C1 segment of cervical spinal cord (tissue), 14 donors: ENCODE measurements around the gene THBD.

Experiments used
- DNase-seq, 14 donors: peaks; one replicate each; lab custom pipeline; 2025; lab: John Stamatoyannopoulos, UW

Gene THBD, protein sequence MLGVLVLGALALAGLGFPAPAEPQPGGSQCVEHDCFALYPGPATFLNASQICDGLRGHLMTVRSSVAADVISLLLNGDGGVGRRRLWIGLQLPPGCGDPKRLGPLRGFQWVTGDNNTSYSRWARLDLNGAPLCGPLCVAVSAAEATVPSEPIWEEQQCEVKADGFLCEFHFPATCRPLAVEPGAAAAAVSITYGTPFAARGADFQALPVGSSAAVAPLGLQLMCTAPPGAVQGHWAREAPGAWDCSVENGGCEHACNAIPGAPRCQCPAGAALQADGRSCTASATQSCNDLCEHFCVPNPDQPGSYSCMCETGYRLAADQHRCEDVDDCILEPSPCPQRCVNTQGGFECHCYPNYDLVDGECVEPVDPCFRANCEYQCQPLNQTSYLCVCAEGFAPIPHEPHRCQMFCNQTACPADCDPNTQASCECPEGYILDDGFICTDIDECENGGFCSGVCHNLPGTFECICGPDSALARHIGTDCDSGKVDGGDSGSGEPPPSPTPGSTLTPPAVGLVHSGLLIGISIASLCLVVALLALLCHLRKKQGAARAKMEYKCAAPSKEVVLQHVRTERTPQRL

GRCh38 chr20:23049201-23050075 is at the start of gene THBD:
TSS of gene THBD (minus strand) at chr20:23049672. CDS start at chr20:23049504, 168 bp downstream.
- DNase-seq, result peak in 1 of 14 donors; percentile 53

DNA sequence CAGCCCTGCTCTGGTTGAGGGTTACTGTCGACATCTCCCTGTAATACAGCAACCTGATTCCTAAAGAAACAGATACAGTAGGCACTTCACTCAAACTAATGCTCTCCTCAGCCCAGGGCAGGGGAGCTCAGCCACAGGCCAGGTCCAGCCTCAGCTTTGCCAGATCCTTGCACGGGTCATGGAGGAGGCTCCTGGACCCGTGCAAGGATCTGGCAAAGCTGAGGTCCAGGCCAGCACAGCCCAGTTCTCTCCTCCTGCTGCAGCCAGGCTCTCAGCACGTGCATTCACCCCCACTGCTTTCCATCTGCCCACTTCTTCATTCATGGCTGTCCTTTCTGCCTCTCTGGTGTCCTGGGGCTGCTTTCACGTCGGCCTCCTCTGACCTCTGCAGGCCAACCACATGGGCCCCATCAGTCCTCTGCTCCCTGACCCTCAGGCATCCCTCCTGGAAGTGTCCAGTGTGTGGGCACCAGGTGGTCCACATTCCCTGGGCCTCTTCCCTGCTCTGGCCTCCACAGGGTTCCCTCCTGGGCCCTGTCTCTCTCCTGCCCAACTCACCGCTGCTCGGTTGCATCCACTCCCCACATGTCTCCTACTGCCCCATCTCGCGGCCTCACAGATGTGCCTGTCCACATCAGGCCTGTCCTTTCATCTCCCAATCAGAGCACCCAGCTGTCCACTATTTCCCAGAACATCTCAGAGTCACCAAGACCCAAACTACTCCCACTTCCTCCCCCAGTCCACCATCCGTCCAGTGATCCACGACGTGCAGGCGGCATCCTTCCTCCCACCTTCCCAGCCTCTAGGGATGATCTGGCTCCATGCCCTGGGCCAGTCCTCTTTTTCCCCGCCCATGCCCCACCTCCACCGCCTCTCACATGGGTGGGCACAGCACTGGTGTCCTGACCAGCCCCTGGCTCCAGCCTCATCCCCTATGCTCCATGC is 48.4 kb upstream of the THBD start:
- peak in 3 of 14 donors; percentile 42 to 92 (median 46) for DNase-seq

GRCh38 chr20:23096986-23097520 is 47.6 kb upstream of the THBD start:
- DNase-seq, result no peak

DNA sequence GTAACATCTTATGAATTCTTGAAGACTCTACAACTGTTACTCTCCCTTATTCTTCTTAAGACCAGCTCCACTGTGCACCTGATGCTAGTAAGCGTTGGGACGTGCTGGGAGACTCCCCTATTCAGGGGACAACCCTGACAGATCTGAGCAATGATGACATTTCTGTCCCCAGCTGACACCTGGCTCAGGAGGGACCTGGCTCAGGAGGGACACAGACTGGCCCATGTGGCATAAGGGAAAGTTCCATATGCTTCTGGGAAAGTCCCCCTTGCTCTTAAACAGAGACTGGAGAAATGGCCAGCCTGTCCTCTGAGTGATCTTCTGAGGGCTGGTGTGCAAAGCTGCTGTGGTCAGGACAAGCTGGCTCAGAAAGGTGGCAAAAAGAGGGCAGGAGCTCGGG is 46.6 kb upstream of the THBD start:
- DNase-seq, result no peak

DNA sequence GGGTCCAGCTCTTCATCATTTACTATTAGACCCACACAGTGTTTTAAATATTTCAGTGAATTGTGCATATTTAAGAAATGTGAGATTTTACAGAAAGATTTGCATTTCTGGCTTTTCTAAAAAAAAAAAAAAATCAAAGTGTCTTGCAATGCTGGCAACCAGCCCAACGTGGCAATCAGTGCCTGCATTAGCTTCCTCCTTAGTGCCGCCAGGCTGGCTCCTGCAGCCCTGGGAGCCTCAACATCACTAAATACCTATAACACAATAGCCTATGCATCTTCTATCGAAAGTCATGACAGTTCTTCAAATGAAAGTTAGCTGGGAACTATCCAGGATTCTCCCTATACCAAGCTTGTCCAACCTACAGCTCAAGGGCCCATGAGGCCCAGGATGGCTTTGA is 46.0 kb upstream of the THBD start:
- no peak for DNase-seq

DNA sequence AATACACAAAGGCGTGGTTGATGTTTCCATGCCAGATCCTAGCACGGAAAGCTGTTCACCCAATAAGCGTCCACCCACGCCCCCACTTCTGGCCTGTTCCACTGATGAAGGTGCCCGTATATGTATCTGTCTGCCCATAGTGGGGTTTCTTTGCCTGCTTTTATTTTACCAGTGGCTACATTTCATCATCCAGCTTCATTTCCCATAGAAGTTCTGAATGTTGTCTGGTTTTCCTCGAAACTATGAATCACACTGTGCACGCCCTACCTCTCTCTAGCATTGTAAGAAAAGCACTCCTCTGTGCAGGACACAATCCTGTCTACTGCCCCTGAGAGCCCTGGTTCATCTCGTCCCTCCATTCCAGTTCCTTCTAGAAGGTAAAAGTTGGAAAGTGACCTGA is 45.5 kb upstream of the THBD start:
- DNase-seq, result no peak

DNA sequence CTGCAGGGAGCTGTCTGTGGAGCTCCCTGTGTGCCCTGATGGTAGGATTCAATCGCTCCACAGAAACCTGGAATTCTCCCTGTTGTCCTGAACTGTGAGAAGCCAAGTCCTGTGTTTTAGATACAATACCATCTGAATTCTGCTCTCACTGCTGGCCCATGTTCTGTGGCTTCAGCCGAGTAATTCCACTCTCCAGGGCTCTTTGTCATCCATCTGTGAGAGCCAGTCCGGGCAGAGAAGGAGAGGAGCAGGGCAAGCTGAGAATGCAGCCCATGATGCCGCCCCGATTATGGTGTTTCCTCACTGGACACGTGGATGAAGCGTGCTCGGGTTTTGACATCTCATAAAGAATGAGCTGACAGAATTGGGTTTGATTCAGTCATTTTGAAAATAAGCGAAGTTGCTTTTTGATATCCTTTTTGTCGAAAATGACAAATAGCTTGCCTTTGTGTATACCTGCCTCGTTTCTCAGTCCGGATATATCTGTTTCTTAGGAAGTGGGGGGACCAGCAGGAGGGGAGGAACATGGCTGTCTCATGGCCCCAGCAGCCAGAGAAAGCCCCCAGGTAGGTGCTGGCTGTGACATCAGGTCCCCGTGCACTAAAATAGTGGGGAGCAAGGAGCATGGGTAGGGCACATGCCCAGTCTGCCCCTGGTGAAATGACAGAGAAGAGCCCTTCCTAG is 44.9 kb upstream of the THBD start:
- DNase-seq, result peak in 1 of 14 donors; percentile 41

- DNase-seq, result no peak
Observed at GRCh38 chr20:23093613-23094012, 44.1 kb upstream of the THBD start.

GRCh38 chr20:23092861-23093495 is 43.5 kb upstream of the THBD start:
- no peak for DNase-seq

GRCh38 chr20:23092384-23092756 is 42.9 kb upstream of the THBD start:
- no peak for DNase-seq

DNA sequence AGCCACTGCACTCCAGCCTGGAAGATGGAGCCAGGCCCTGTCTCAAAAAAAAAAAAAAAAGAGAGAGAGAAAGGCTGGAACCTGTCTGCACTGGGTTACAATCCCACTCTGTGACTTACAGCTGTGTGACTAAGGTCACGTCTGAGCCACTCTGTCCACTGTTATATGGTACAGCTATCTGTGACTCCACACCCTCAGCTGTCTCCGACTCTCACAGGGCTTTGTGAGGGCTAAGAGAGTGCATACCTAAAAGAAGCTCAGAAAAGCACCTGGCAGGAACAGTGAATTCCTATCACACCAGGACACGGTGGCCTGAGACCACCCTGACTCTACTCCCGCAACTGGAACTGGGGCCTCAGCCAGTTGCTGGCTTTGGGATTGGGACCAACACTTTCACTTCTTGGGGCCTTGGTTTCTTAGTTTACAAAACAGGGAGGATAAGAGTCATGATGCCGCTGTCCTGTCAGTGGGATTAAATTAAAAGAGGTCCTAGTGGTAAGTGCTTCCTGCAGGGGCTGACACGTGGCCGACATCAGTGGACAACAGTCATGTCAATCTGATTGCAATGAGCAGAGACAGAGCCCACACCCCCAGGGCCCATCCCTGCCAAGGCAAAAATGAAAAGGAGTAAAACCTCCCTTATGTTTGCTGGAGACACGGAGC is 42.4 kb upstream of the THBD start:
- no peak for DNase-seq

GRCh38 chr20:23090878-23091277 is 41.4 kb upstream of the THBD start:
- no peak for DNase-seq

DNA sequence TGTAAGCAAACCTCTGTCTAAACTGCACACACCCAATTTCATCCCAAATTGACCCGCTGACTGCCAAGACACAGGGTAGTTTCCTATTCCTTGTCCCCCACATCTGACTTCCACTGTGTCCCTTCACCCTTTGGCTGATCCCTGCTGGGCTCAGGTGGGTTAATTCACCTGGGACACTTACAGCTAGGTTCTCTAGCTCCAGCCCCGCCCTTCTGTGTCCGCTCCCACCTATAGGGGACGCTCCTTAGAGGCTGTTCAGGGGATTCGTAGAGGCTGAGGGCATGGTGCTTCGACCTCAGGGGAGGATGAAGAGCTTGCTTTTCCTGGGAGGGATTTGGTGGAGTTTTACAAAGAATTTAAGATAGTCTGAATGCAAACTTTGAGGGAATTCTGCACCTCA is 40.7 kb upstream of the THBD start:
- no peak for DNase-seq

DNA sequence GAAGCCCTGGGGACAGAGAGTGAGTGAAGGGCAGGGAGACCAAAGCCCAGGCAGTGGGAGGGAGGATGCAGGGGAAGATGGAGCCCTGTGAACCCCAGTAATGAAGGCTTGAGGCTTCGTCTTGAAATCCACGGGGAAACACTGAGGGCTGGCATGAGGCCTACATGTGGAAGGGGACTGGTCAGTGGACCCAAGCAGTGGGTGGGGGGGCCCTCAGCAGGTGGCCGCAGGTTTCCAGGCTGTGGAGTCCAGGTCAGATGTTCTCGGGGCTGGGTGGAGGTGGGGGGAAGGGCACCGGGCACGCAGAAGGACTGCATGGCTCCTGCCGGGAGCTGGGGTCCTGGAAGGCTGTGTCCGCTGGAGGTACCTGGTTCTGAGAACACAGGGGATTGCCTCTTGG is 39.4 kb upstream of the THBD start:
- no peak for DNase-seq

DNA sequence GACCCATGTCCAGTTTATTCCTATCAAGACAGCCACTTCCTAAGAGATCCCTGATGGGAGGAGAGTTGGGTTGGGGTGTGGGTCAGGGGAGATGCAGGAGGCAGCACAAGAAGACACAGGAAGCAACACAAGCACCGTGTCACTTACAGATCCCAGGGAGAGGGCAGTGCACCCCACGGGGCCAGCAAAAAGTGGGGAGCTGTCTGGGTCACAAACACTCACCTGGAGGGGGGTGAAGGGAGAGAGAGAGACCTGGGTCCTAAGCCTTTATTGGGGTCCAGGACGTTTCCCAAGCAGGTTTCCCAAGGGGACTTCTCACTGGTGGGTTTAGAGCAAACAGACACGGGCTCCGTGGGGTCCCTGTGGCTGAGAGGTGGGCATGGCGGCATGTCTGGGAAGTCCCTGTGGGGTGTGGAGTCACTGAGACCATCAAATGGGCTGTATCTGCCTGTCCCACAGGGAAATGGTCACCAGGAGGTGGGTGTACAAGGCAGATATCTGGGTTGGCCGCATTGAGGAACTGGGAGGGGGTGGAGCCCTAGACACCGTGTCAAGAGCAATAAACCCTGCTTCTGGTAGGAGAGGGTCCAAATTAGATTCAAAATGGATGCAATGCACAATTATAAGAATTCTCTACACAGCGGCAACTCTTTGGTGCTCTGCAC is 38.2 kb upstream of the THBD start:
- DNase-seq, result no peak

DNA sequence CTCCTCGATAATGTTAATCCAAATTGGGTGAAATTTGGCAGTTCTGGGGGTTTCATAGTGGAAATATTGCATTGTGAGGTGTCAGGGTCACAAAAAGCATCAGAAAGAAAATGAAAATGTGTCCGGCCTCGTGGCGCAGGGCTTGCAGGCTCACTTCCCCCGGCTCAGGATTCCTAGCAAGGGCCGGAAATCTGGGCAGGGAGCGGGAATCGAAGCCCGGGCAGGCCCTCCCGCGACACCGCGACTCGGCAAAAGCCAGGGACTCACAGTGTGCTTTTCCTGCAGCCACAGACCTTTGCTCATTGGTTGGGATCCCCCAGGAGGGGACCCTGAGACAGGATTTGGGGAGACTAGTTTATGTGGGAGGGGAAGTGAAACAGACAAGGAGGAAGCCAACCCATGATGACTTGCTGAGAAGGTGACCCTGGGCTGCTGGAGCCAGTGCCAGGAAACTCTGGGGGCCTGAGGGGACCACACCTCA is 37.5 kb upstream of the THBD start:
- peak in 4 of 14 donors; percentile 15 to 48 (median 32) for DNase-seq

- DNase-seq, result no peak
Observed at GRCh38 chr20:23086056-23086566, 36.6 kb upstream of the THBD start, which contains the start of gene CD93. TSS of gene CD93 (minus strand) at chr20:23086324. CDS start at chr20:23086192, 132 bp downstream.

- DNase-seq, result no peak
Observed at GRCh38 chr20:23085436-23086055, 36.1 kb upstream of the THBD start.
